GM21825 (cell line): ENCODE data around the gene CCDC33.

Experiments used
- ATAC-seq: cut with Tn5 transposase; IDR thresholded peaks from one replicate; pipeline ENCODE4 v1.9.1; 2021; ENCODE audit warnings: mild to moderate bottlenecking, moderate library complexity; ENCODE audit not compliant: unreplicated experiment

Gene CCDC33

DNA sequence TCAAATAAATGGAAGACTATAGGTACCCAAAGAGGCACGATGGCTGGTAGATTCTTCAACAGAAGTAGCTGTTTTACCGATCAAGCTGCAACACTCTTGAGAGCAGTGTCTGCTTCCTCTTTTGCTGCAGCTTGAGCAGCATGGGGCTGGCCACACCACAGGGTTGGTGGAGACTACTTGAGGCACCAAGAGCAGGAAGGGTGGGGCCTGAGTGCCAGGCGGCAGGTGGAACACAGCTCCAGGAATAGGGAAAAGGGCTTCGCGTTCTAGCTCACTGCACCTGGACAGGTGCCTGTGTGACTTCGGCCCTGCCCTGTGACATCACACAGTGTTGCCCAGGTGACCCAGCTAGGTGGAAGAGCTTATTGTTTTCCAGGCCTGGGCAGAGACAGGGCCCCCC is at the start of gene CCDC33:
TSS of gene CCDC33 (plus strand) at position 365 of the 400 bp plus-strand sequence. CDS start 394 bp downstream, outside the sequence.
- no peak for ATAC-seq

DNA sequence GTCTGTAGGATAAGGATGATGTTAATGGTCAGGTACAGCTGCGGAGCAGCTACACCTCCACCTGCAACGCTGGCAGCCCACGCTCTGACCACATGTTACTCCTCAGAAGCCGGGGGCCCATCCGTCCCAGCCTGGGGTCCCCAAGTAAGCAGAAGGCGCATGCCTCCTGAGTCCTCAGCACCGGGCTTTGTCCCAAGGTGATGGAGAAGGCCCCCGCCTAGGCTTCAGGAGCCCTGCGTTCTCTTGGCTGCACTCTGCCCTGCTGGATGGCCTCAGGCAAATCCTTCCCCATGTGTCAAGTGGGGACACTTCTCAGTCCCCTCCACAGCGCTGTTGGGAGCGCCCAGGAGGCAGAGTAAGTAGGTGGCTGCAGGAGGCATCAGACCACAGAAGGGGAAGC is 47.9 kb upstream of the CCDC33 start:
- no peak for ATAC-seq

DNA sequence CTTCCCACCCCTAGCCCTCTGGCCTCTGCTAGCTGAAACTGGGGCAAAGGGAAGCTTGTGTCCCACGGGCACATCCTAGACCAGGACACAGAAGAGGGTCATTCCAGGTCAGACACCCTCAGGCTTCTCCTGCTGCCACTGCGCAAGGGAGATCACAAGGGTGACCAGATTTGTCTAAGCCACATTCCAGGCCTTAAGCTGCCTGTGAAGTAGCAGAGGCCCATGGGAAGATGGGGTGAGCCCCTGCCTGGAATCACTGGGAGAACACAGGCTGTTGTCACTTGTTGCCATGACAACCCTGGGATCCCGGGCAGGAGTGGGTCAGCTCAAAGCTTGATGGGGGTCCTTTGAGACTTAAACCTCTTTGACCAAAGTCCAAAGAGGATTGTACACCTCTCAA is 44.3 kb upstream of the CCDC33 start:
- no peak for ATAC-seq

DNA sequence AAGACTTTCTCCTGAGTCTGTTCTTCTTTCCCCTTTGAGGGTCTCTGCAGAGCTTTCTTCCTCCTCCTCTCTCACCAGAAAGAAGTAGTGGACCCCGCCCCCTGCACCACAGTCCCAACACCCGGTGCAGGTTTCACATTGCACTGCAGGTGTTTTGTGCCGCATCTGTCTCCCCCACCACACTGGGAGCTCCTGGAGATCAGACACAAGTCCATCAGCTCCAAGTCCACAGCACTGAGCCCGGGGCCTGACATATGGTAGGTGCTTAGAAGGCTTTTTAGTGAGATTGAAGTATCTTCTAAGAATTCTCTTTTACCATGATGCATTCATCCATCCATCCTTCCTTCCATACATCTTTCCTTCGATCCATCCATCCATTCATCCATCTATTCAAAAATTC is 43.4 kb upstream of the CCDC33 start:
- ATAC-seq, result no peak

- ATAC-seq, result no peak
Measured at GRCh38 chr15:74193299-74193718, 42.8 kb upstream of the CCDC33 start.

GRCh38 chr15:74193905-74194304 is 42.2 kb upstream of the CCDC33 start:
- no peak for ATAC-seq

DNA sequence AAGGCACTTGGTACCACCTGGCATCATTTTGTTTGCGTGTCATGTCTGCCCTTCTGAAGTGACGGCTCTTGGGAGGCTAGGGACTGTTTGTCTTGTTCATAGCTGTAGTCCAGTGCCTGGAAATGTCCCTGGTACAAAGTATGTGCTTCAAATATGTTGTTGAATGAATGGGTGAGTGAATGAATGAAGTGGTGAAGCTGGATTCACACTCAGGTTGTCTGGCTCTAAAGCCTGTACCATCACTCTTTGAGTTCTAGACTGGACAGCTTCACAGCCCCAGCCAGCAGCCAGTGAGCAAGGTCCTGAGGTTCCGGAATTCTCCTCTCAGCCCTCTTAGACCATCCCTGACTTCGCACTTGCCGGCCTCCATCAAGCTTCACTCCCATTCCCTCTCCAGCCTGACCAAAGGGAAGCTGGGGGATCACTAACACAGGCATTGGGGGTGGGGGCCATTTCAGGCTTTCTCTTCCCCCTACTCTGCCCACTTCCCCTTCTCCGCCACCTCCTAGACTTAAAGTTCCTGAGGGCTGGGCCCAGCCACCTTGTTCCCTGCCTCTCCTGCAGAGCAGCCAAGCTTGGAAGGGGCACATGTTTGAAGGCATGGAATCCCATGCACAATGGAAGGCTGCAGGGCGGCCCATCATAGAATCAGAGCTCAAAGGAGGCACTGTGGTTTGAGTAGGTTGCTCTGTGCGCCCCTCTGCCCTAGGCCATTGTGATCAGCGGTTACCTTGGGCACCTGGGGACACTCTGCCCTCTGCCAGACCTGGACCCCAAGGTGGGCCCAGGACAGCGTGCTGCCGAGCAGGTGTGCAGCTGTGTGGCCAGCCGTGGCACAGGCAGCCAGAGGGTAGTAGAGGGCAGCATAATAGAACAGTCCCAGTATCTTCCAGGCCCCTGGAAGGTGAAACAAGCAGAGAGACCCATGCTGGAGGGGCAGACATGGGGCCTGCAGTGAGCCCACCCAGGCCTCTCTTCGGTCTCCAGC is 41.3 kb upstream of the CCDC33 start:
- no peak for ATAC-seq

GRCh38 chr15:74196175-74196574 is 40.0 kb upstream of the CCDC33 start:
- ATAC-seq, result no peak

- ATAC-seq, result no peak
Measured at GRCh38 chr15:74197176-74197965, 38.8 kb upstream of the CCDC33 start.

DNA sequence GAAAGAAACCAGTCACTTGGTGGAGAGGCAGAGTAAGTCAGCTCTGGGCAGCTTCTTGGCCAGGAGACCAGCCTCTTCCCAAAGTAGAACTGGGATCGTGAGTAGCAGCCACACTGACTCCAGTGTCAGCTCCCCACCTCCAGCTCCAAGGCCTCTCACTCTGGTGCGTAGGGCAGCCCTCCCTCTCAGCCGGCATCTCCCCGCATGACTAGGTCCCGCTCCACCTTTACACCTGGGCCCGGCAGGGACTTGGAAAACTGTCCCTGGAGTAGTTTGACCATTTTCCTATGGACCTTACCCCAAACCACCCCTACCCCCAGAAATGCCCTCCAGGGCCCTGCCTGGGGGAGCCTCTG is 36.9 kb upstream of the CCDC33 start:
- ATAC-seq, result no peak

DNA sequence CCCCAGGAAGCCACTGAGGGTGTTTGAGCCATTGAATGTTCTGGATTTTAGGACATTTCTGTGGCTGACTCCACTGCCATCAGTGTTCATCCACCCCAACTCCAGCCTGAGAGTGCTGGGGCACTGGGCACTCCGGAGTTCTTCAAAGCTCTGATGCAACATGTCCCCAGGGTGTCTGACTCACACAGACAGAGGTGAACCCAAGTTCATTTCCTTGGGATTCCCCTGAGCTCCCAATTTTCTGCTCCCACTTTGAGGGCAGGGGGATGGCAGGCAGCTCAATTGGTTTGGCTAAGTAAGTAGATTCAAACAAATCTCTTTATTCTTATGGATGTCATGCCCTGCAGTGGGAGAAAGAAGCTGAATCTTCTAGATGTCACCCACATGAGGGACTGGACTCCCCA is 35.7 kb upstream of the CCDC33 start:
- no peak for ATAC-seq

DNA sequence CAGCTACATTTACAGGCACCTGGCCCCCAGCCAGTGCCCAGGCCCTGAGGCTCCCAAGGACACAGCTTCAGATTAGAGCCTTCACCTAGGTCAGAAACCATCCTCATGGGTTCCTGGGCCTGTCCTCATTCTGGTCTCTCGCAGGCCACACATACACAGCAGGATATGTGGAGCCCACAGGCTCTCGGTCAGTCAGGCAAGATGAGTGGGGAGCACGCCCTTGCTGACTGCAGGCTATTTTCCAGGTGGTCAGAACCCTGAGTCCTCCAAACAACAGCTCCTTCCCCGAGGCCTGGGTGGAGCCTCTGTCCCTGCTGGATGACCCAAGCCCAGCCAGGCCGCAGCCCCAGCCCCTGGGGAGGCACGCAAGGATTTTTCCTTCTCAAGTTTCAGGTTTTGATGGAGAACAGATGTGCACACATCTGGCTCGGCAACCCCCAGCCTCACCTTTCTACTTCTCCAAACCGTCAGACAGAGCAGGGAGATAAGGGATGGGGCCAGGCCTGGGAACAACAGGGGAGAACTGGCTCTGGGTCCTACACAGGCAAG is 35.2 kb upstream of the CCDC33 start:
- ATAC-seq, result no peak

DNA sequence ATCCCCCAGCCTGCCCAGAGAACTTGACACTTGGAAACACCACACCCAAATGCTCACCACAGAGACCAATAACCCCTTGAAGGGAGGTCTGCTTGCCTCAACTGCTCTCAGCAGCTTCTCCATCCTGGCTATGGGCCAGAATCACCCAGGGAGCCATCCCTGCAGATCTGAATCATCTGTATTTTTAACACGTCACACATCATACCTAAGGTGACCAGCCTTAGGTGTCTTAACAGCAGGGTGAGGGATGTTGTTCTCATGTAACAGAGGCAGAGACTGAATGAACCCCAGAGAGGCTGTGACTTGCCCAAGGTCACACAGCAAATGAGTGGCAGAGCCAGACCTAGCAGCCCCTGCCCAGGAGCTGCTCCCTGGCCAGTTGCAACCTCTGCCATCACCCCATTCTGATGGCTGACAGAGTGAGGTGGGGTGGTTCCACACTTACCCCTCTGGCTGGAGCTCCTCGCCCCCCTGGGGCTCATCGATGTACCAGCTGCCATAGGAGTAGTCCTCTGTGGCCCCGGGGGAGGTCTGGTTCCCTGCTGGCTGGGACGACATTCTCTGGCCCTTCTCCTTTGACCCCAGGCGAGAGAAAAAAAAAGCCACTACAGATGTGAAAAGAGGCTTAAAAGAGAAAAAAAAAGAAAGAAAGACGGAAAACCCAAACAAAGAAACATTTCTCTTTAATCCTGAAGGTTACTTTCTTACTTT is 34.3 kb upstream of the CCDC33 start:
- ATAC-seq, result no peak

- no peak for ATAC-seq
Measured at GRCh38 chr15:74202452-74203401, 33.4 kb upstream of the CCDC33 start, which contains the start of gene STRA6. Gene STRA6, minus strand, starts transcription at chr15:74202787. Its CDS starts 520 bp downstream, at chr15:74202267.

DNA sequence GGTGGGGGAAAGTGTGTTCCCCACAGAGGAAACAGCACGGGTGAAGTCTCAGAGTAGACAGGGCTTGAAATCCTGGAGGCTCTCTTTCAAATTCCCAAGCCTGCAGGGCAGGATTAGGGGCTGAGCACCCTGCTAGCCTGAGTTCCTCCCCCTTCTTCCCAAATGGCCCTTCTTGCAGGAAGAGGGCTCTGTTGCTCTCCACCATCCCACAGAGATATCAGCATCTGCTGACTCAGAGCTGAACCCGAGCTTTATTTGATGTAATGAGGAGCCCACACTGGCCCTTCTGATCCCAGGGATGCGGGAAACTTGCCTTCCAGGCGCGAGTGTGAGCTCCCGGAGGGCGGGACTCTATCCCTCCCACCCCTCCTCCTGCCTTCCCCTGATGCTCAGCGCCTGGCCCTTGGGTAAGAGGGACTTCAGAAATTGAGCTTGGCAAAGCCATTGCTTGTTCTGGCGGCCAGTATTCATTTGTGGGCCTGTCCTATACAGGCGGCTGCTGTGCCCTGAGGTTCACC is 32.2 kb upstream of the CCDC33 start:
- ATAC-seq, result no peak

- ATAC-seq, result no peak
Measured at GRCh38 chr15:74205582-74205947, 30.6 kb upstream of the CCDC33 start.

- no peak for ATAC-seq
Measured at GRCh38 chr15:74206801-74207281, 29.3 kb upstream of the CCDC33 start.

- ATAC-seq, result no peak
Measured at GRCh38 chr15:74207652-74208440, 28.3 kb upstream of the CCDC33 start.

GRCh38 chr15:74208496-74208895 is 27.6 kb upstream of the CCDC33 start:
- no peak for ATAC-seq
